HPDE6-E6E7 (cell line): Measurements from ENCODE around the gene DNAJC11.

Experiments used
- DNase-seq: peaks from one replicate; pipeline ENCODE4 v3.0.0; 2011; ENCODE audit warnings: missing footprints; ENCODE audit errors: extremely low spot score

Gene DNAJC11

GRCh38 chr1:6625584-6626149, 75.9 kb downstream of the DNAJC11 start:
- DNase-seq: no peak

DNA sequence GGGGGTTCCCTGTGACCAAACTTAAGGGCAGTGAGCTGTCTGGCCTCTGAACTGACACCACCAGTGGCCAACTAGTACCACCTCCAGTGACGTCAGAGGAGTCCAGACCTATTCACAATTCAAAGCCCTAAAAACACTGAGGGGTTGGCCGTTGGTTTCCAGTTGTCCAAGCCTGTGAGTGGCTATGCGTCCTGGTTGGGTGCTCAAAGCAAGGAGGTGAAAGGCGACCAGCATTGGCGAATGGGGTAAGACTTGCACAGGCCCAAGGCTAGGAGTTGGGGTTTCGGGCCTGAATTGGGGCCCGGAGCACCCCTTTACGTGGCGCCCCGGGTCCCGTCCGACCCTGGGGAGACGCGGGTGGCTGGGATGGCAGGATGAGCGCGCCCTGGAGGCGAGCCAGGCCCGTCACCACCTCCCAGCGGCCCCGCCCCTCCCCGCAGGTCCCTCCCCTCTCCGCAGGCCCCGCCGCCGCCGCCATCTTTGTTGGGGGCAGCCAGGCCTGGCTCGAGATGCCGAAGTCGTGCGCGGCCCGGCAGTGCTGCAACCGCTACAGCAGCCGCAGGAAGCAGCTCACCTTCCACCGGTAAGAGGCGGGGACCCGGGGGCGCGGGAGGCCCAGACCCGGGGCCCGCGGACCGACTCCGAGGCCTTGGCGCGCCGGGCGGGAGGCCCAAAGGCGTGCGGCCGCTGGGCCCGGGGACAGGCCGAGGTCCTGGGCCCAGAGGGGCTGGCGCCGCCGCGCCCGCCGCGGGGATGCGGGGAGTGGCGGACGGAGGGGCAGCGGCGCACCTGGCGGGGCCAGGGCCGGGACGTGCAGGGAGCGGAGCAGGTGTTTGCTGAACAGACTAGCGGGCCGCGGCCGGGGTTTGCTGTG, 76.7 kb downstream of the DNAJC11 start, which contains the start of gene THAP3:
Gene THAP3, plus strand, starts transcription at position 159 of the 874 bp plus-strand sequence. Its CDS starts 351 bp downstream, at position 510.
- DNase-seq: peak; percentile 76

DNA sequence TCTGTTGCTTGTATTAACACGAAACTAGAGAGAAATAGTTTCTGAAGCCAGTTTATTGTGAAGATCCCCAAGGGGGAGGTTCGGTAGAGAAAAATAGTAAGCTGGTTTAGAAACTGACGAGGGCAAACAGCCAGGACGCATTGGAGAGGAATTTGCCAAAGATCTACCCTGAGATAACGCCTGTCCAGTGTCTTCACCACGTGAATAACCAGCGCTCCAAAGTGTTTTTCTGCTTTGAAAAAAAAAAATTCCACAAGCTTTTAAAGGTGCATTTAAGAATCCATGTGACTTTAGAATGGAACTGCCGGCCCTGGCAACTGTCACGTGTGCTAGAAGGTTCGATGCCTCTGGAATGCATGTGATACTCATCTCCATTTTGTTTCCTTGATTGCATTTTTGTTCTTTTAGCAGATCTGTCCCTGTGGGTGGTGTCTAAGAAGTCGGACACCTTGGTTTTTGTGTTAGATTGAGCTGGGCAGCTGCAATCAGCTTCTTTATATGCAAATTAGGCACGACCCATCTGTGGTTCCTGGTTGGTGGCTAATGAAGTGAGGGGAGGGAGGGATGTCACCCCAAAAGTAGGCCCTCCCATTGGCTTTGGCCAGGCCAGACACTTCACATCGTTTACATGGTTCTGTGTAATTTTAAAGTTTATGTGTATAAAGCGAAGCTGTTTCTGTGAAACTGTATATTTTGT, 78.2 kb downstream of the DNAJC11 start:
- DNase-seq: no peak

DNA sequence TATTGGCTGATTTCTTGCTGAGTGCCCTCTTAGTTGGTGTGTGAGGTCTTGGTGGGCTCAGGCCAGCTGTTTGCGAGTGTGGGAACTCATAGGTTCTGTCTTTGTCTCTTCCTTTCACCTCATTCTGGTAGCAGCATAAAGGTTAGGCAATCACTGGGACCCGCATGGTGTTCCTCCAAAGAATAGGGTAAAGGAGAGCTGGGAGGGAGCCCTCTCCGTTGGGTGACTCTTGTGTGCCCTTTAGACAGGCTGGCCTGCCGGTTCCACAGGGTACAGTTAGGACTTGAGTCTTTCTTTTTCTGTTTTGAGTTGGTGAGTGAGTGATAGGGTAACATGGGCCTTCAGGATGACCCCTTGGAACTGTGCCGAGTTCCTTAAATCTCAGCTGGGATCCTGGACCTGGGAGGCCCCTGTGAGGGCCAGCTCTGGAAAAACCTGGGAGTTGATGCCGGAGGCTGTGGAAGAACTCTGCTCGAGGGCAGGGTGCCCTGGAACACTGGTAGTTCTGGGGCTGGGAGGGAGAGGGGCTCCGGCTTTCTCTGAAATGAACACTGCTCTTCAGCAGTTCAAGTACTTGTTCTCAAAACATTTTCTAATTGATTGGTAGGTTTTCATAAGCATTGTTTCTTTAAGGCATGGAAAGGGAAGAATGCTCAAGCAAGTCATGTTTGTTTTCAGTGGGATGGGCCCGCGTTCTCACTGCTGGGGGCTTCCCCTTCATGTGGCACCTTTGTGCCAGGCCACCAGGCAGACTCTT, 79.0 kb downstream of the DNAJC11 start:
- DNase-seq: no peak

DNA sequence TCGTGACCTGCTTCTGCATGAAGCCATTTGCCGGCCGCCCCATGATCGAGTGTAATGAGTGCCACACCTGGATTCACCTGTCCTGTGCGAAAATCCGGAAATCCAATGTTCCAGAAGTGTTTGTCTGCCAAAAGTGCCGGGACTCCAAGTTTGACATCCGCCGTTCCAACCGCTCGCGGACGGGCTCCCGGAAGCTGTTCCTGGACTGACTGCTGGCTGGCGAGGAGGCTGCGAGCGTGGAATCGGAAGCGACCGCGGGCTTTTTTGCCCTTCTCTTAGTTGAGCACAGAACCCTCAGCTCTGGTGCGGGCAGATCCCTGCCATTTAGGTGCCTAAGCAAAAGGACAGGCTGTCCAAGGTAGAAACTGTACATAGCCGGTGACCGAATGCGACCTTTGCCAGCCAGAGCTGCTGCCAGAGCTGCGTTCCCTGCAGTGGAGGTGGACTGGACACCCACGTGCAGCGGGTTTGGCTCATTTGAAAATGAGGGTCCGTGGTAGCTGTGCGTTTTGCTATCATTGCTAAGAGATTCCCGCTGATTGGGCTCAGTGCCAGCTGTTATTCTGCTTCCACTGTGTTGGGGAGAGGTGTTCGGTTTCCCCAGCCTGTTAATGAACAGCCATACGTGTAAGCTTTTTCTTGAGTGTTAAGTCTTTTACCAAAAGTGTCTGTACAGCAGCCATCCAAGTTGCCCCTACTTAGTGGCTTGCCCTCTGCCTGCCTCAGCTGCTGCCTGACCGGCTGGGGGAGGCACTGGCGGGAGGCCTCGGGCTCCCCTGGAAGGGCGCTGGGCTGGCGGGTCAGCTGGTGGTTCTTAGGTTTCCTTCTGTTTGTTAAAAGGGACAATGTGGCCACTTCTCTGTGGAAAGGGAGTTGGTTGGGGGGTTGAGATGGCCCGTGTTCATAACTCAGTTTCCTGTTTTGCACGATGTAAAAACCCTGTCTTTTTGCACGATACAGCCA, 79.9 kb downstream of the DNAJC11 start:
- DNase-seq: no peak

DNA sequence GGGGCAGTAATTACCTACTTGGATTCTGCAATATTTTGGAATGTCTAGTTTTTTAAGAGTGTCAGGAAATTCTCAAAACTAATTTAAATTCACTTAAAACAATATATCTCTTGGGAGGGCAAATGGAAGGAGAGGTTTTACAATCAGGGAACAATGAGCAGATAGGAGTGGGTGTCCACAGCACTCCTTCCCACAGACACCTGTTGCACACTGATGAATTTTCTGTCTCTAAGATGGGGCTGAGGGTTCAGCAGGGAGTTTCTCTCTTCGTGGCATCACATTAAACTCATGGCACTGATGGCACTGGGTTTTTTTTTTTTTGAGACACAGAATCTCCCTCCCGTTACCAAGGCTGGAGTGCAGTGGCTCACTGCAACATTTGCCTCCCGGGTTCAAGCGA, 82.6 kb downstream of the DNAJC11 start:
- DNase-seq: no peak

DNA sequence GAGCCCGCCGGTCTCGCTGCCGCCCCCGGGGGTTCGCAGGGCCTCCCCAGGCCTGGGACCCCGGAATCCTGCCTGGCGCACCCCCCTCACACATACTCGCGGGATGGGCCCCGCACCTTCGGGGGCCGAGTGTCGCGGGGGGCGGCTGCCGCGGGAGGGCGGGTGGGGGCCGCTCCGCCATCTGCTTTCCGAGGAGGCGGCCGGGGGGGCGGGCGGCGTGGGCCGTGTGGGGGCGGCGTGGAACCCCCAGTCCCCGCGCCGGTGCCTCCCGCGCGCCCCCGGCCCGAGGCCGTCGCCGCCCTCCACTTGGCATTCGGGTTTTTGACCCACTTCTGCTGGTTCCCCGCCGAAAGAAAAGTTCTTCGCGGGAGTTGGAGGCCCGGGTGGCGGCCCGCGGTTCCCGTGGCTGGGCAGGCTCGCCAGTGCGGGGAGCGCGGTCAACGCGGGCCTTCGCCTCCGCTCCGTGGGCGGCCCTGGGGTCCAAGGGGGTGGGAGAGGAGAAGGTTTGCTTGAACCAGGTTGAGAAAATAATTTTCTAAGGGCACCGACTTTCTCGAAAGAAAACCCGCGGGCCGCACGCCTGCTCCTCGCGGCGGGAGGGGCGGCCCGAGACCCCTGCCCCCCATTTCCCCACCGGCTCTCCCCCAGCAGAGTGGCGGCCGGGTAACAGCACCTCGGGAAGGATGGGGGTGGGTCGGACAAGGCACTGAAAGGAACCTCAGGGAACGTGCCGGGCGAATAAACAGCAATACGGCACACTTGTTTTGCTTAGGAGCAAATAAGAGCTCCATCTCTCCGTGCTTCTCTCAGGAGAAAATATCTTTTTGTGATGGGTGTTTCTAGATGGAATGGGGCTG, 86.5 kb downstream of the DNAJC11 start:
- DNase-seq: no peak

DNA sequence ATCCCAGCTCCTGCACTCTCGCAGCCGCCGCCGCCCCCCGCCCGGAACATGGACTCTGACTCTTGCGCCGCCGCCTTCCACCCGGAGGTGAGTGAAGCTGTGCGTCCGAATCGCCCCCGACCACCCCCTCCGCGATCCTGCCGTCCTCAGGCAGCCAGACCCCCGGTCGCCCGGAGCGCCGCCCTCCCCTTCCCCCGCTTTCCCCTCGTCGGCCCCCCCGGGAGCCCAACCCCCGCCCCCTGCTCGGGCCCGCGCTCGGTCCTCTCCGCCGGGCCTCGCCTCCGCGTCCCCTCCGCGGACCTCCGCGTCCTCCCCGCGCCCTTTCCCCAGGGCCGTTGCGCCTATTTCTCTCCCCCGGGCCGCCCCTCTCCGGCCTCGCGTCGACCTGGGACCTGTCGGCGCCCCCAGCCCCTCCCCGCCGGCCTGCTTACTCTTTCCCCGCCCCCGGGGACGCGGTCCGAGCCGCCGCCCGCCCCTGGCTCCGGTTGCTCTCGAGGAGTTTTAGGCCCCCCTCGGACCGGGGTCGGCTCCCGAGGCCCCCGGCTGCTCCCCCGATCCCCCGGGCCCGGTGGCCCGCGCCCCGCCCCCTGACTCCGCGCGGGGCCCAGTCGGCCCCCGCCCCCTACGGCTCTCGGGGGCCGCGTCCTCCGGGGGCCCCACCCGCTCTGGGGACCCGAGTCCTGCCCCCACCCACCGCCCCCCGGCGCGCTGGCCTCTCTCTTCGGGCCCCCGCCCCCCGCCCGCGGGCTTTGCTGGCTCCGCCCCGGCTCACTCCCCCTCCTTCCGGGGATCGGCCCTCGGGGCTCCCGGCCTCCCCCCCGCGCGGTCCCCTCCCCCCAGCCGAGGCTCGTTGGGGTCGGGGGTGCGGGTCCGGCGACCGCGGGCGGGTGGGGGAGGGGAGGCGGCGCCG, 87.3 kb downstream of the DNAJC11 start:
- no peak for DNase-seq

- peak; percentile 96 for DNase-seq
Measured at GRCh38 chr1:6613361-6614018, 88.1 kb downstream of the DNAJC11 start, which contains the start of gene PHF13. Gene PHF13 (plus strand): TSS chr1:6613731. CDS start chr1:6614067, 336 bp downstream.

GRCh38 chr1:6612641-6613360, 88.8 kb downstream of the DNAJC11 start:
- DNase-seq: no peak

GRCh38 chr1:6603915-6604558, 97.6 kb downstream of the DNAJC11 start:
- no peak for DNase-seq

DNA sequence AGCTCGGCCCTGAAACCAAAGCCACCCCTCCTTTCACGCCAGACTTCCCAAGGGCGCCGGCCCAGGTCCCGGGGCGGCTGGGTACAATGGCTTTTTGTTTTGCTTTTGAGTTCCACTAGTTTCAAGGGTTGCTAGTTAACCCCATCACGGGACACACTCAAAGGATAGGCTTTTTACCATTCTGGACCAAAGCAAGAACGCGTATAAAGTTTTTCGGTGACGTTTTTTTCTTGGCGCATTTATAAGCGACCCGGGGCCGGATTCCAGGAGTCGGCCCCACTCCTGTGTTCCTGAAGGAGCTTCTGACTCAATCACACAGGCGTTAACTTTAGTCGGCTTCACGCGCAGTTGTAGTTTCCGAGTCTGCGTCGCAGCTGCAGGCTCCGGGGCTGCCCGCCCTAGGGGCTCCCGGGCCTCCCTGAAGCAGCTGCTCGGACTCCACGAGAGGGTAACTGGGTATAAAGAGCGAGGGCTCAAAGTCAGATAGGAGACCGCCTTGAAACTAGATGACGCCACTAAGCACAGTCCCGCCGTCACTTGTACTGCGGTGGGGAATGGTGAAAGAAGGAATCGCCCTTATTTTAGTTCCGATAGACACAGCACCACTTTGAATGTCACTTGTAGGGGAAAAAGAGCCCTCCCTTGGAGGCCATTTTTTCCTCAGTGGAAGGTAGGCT, 98.2 kb downstream of the DNAJC11 start:
- DNase-seq: no peak

DNA sequence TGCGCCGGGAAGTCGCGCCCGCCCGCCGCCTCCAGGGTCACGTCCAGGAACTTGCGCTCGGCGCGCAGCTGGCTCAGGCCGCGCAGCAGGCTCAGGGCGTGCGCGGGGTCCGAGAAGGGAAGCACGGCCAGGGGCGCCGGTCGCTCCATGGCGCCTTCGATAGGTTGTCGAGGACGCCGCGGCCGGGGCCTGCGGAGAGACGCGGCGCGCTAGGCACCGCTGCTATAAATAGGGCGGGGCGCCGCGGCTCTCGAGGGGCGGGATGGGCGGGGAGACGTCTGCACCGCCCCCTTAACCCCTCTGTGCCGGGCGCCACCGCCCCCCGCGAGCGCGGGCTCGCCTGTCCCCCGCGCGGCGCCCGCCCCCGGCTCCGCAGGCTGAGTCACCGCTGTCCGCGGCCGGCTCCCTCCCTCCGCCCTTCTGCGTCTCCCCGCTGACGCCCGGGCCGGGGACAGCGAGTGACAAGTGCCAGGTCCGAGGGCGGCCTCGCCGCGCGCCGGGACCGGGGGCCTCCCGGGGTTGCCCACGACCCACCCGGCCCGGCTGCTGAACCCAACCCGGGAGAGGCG, 98.9 kb downstream of the DNAJC11 start, which contains the start of gene KLHL21:
Gene KLHL21, minus strand, starts transcription at position 201 of the 569 bp plus-strand sequence. Its CDS starts 52 bp downstream, at position 149.
- no peak for DNase-seq

GRCh38 chr1:6601923-6602668, 99.5 kb downstream of the DNAJC11 start:
- no peak for DNase-seq
